ENCODE results near the gene ASPHD2.
"Not testable (repeated sequence)": the region's sequence is repeated elsewhere in the genome, so short reads cannot be mapped to it uniquely, and the experiment has no call there.

The ASPHD2 gene

GRCh38 chr22:26428515-26429457 is at the start of gene ASPHD2:
TSS of gene ASPHD2 (plus strand) at chr22:26429260. CDS start at chr22:26433616, 4,356 bp downstream.
- peak; percentile 54 for DNase-seq (ENCODE audit: low read depth)

GRCh38 chr22:26380072-26380830 is 48.8 kb upstream of the ASPHD2 start:
- DNase-seq (ENCODE audit: low read depth) = no peak

GRCh38 chr22:26382782-26383181 is 46.3 kb upstream of the ASPHD2 start:
- no peak for DNase-seq (ENCODE audit: low read depth)

GRCh38 chr22:26383968-26384556 is 45.0 kb upstream of the ASPHD2 start:
- no peak for DNase-seq (ENCODE audit: low read depth)

GRCh38 chr22:26385164-26385563 is 43.9 kb upstream of the ASPHD2 start:
- no peak for DNase-seq (ENCODE audit: low read depth)

GRCh38 chr22:26389125-26389524 is 39.9 kb upstream of the ASPHD2 start:
- DNase-seq (ENCODE audit: low read depth) = no peak

- no peak for DNase-seq (ENCODE audit: low read depth)
Observed at GRCh38 chr22:26391091-26391490, 38.0 kb upstream of the ASPHD2 start.

GRCh38 chr22:26391623-26392022 is 37.4 kb upstream of the ASPHD2 start:
- DNase-seq (ENCODE audit: low read depth) = no peak

- DNase-seq (ENCODE audit: low read depth) = no peak
Observed at GRCh38 chr22:26393929-26394328, 35.1 kb upstream of the ASPHD2 start.

GRCh38 chr22:26394777-26395176 is 34.3 kb upstream of the ASPHD2 start:
- DNase-seq (ENCODE audit: low read depth) = no peak

- DNase-seq (ENCODE audit: low read depth) = no peak
Observed at GRCh38 chr22:26395926-26396325, 33.1 kb upstream of the ASPHD2 start.

GRCh38 chr22:26398741-26399153 is 30.3 kb upstream of the ASPHD2 start:
- DNase-seq (ENCODE audit: low read depth) = peak; percentile 91

GRCh38 chr22:26399289-26399688 is 29.8 kb upstream of the ASPHD2 start:
- DNase-seq (ENCODE audit: low read depth) = no peak

- no peak for DNase-seq (ENCODE audit: low read depth)
Observed at GRCh38 chr22:26401726-26402125, 27.3 kb upstream of the ASPHD2 start.

- no peak for DNase-seq (ENCODE audit: low read depth)
Observed at GRCh38 chr22:26404851-26405421, 24.1 kb upstream of the ASPHD2 start.

GRCh38 chr22:26406118-26406517 is 22.9 kb upstream of the ASPHD2 start:
- peak; percentile 89 for DNase-seq (ENCODE audit: low read depth)

- DNase-seq (ENCODE audit: low read depth) = not testable (repeated sequence)
Observed at GRCh38 chr22:26408562-26409220, 20.4 kb upstream of the ASPHD2 start.

GRCh38 chr22:26409719-26410335 is 19.2 kb upstream of the ASPHD2 start:
- DNase-seq (ENCODE audit: low read depth) = no peak

- no peak for DNase-seq (ENCODE audit: low read depth)
Observed at GRCh38 chr22:26410386-26410785, 18.7 kb upstream of the ASPHD2 start.

- no peak for DNase-seq (ENCODE audit: low read depth)
Observed at GRCh38 chr22:26414347-26414746, 14.7 kb upstream of the ASPHD2 start.

GRCh38 chr22:26416256-26416655 is 12.8 kb upstream of the ASPHD2 start:
- no peak for DNase-seq (ENCODE audit: low read depth)
